ENCODE data around the gene CYSLTR2. TPM values are rescaled to one million over a fixed set of nuclear protein-coding genes. Genes with fewer than 3 reads are reported as not detected.

The CYSLTR2 gene
- total RNA-seq, 2 experiments from 2014 or later = 0.09 TPM; not detected in 1

DNA sequence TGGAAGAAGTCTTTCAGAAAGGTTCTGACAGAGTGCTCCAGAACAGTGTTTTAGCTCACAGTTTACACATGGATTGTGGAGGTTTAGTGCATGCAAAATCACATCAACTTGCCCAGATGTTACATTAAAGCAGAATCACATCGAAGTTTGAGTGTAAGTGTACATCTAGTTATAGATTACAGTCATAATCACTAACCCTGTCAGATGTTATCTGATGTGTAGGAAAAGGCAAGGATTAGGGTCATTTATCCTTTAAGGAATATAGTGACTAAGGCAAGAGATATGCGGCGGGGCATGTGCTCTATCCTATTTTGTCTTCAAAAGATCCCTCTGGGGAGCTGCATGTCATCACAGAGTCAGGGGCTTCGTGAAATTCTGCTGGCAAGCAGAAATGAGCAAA is 66.9 kb downstream of the CYSLTR2 start:
- intact Hi-C loops (cut with micrococcal nuclease; ENCODE audit: unreplicated experiment) = no loop called here
- BruUV-seq (replicated peaks) = no TSS peak
- no peaks in the 10 kb centered on the region for H3K79me2 ChIP-seq (ENCODE audit: insufficient read depth, low read depth, low read length)
- H3K9me3 ChIP-seq (ENCODE audit: low read length) = peaks cover 25% of the 10 kb centered on the region
- TF ChIP-seq EZH2phosphoT487 (IDR thresholded peaks at IDR 0.05; ENCODE audit: borderline replicate concordance, low read depth, low read length) (no peak), CTCF (conservative IDR thresholded peaks at IDR 0.05; ENCODE audit: low read length) (no peak)
- no peaks in the 10 kb centered on the region for H4K20me1 ChIP-seq (ENCODE audit: insufficient read depth, low read length)
- H3K9me2 ChIP-seq (ENCODE audit: insufficient read depth, low read length) = no peaks in the 10 kb centered on the region
- ChIA-PET CTCF (ENCODE audit: unreplicated experiment) (no interaction called here), POLR2A (interaction anchor here (0.6 kb wide), 1 partner anchor 1922 kb away, joined by 4 read pairs; no protein-coding TSS in a partner anchor)
- H2AFZ ChIP-seq (ENCODE audit: low read length) = no peak overlapping the region
- H3K36me3 ChIP-seq (ENCODE audit: insufficient read depth, low read length) = no peaks in the 10 kb centered on the region
- H3K27ac ChIP-seq (ENCODE audit: low read depth, low read length, poor library complexity, severe bottlenecking) = no peak overlapping the region
- H3K4me1 ChIP-seq (ENCODE audit: insufficient read depth, low read length, poor library complexity, severe bottlenecking) = no peaks in the 10 kb centered on the region
- no peak overlapping the region for H3K4me3 ChIP-seq (ENCODE audit: low read depth, low read length, poor library complexity, severe bottlenecking)
- H3K4me2 ChIP-seq (ENCODE audit: low read length) = no peak overlapping the region
- DNase-seq (ENCODE audit: low spot score) = no peak

DNA sequence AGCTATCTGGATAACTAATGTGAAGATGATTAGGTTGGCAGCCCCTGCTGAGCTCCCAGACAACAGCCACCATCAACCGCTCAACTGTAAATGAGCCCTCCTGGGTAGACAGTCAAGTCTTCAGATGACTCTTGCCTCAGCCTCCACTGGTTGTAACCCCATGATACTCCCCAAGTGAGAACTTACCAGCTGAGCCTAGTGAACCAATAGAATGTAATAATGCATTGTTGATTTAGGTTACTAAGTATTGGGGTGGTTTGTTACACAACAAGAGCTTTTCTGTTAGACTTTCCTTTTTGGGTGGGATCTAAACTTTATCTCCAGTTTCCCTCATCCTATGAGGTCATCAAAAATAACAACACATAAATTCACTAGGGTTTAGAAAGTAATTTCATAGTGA is 69.4 kb downstream of the CYSLTR2 start:
- Histone ChIP-seq H2AFZ (ENCODE audit: low read length) (no peak overlapping the region), H3K9me2 (ENCODE audit: insufficient read depth, low read length) (no peaks in the 10 kb centered on the region), H3K4me2 (ENCODE audit: low read length) (no peak overlapping the region), H3K9me3 (ENCODE audit: low read length) (peaks cover 7% of the 10 kb centered on the region), H3K36me3 (ENCODE audit: insufficient read depth, low read length) (no peaks in the 10 kb centered on the region), H3K27ac (ENCODE audit: low read depth, low read length, poor library complexity, severe bottlenecking) (no peak overlapping the region), H3K4me3 (ENCODE audit: low read depth, low read length, poor library complexity, severe bottlenecking) (no peak overlapping the region), H3K79me2 (ENCODE audit: insufficient read depth, low read depth, low read length) (no peaks in the 10 kb centered on the region), H4K20me1 (ENCODE audit: insufficient read depth, low read length) (no peaks in the 10 kb centered on the region), H3K4me1 (ENCODE audit: insufficient read depth, low read length, poor library complexity, severe bottlenecking) (no peaks in the 10 kb centered on the region)
- TF ChIP-seq EZH2phosphoT487 (IDR thresholded peaks at IDR 0.05; ENCODE audit: borderline replicate concordance, low read depth, low read length) (no peak), CTCF (conservative IDR thresholded peaks at IDR 0.05; ENCODE audit: low read length) (no peak)
- POLR2A ChIA-PET = interaction anchor here (0.7 kb wide), 1 partner anchor 14 kb away, joined by 3 read pairs; no protein-coding TSS in a partner anchor
- intact Hi-C loops (cut with micrococcal nuclease; ENCODE audit: unreplicated experiment) = no loop called here
- no peak for DNase-seq (ENCODE audit: low spot score)
- CTCF ChIA-PET (ENCODE audit: unreplicated experiment) = no interaction called here
- no TSS peak for BruUV-seq (replicated peaks)

DNA sequence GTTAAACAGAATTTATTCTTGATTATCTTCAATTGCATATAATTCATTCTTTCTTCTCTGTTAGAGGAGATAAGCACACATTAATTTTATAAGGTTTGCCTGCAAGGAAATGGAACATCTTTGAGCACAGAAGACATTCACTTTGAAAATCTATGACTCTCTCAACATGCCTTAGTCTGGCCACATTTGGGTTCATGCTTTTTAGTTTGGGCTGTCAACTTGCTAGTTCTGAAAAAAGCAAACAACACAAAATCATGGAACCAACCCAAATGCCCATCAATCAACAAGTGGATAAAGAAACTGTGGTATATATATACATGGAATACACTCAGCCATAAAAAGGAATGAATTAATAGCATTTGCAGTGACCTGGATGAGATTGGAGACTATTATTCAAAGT is 71.5 kb downstream of the CYSLTR2 start:
- H3K9me3 ChIP-seq (ENCODE audit: low read length) = no peaks in the 10 kb centered on the region
- no peak overlapping the region for H3K27ac ChIP-seq (ENCODE audit: low read depth, low read length, poor library complexity, severe bottlenecking)
- H3K9me2 ChIP-seq (ENCODE audit: insufficient read depth, low read length) = no peaks in the 10 kb centered on the region
- TF ChIP-seq EZH2phosphoT487 (IDR thresholded peaks at IDR 0.05; ENCODE audit: borderline replicate concordance, low read depth, low read length) (no peak), CTCF (conservative IDR thresholded peaks at IDR 0.05; ENCODE audit: low read length) (no peak)
- H3K4me1 ChIP-seq (ENCODE audit: insufficient read depth, low read length, poor library complexity, severe bottlenecking) = no peaks in the 10 kb centered on the region
- intact Hi-C loops (cut with micrococcal nuclease; ENCODE audit: unreplicated experiment) = no loop called here
- no peak overlapping the region for H3K4me3 ChIP-seq (ENCODE audit: low read depth, low read length, poor library complexity, severe bottlenecking)
- BruUV-seq (replicated peaks) = no TSS peak
- H3K79me2 ChIP-seq (ENCODE audit: insufficient read depth, low read depth, low read length) = no peaks in the 10 kb centered on the region
- no peak overlapping the region for H3K4me2 ChIP-seq (ENCODE audit: low read length)
- ChIA-PET POLR2A (no interaction called here), CTCF (ENCODE audit: unreplicated experiment) (no interaction called here)
- no peaks in the 10 kb centered on the region for H3K36me3 ChIP-seq (ENCODE audit: insufficient read depth, low read length)
- H2AFZ ChIP-seq (ENCODE audit: low read length) = no peak overlapping the region
- H4K20me1 ChIP-seq (ENCODE audit: insufficient read depth, low read length) = no peaks in the 10 kb centered on the region
- no peak for DNase-seq (ENCODE audit: low spot score)
